PC-3 (cell line): Measurements from ENCODE around the gene STMND1. TPM values are rescaled to one million over a fixed set of nuclear protein-coding genes. Genes with fewer than 3 reads are reported as not detected.

Source experiments
- ATAC-seq: fragments of 200-7000 bp; cut with Tn5 transposase; 2 replicates; pipeline ENCODE4 v1.9.1; 2020; ENCODE audit warnings: mild to moderate bottlenecking, moderate library complexity
- BruUV-seq: library from RNA; stranded (reverse); fragments of 400-500 nt; replicated peaks from 2 replicates; lab custom pipeline; 2021; lab: Mats Ljungman, UMichigan
- CTCF ChIA-PET: fragments of 300-600 bp; sonication (Branson Sonifier 250); formaldehyde crosslinking; loops from one replicate; lab custom pipeline; 2022; ENCODE audit warnings: antibody characterized with exemption; lab: Charles Lee
- POLR2A ChIA-PET: fragments of 300-600 bp; sonication (Branson Sonifier 250); formaldehyde crosslinking; loops from one replicate; lab custom pipeline; 2022; ENCODE audit warnings: antibody characterized with exemption; ENCODE audit not compliant: unreplicated experiment; lab: Charles Lee
- DNase-seq: peaks from one replicate; pipeline ENCODE4 v3.0.0-alpha.2; 2015
- H2AFZ ChIP-seq: fragments of 300-600 bp; sonication (generic); 2 replicates; pipeline ENCODE4 v1.6.0; 2016; ENCODE audit warnings: antibody characterized with exemption, low read length
- H3F3A ChIP-seq: fragments of 300-600 bp; sonication (generic); one replicate; pipeline ENCODE4 v1.6.0; 2017; ENCODE audit warnings: antibody characterized with exemption, low read length, control low read depth, mild to moderate bottlenecking; ENCODE audit not compliant: unreplicated experiment
- H3K27ac ChIP-seq: fragments of 300-600 bp; sonication (generic); 2 replicates; pipeline ENCODE4 v1.5.1; 2016; ENCODE audit warnings: mild to moderate bottlenecking, low read length
- H3K27me3 ChIP-seq: fragments of 300-600 bp; sonication (generic); 2 replicates; pipeline ENCODE4 v1.6.1; 2016; ENCODE audit warnings: low read length, mixed read lengths
- H3K36me3 ChIP-seq: fragments of 300-600 bp; sonication (generic); 2 replicates; pipeline ENCODE4 v1.6.1; 2016; ENCODE audit warnings: low read depth, mixed run types, low read length, mixed read lengths
- H3K4me1 ChIP-seq: fragments of 300-600 bp; sonication (generic); 2 replicates; pipeline ENCODE4 v1.5.1; 2016; ENCODE audit warnings: low read length; ENCODE audit not compliant: insufficient read depth
- H3K4me2 ChIP-seq: fragments of 300-600 bp; sonication (generic); 2 replicates; pipeline ENCODE4 v1.6.0; 2016; ENCODE audit warnings: low read length
- H3K4me3 ChIP-seq: fragments of 300-600 bp; sonication (generic); 2 replicates; pipeline ENCODE4 v1.5.1; 2016; ENCODE audit warnings: mild to moderate bottlenecking, low read length, mixed read lengths
- H3K79me2 ChIP-seq: fragments of 300-600 bp; sonication (generic); 2 replicates; pipeline ENCODE4 v1.6.1; 2017; ENCODE audit warnings: low read length, mixed read lengths
- H3K9ac ChIP-seq: fragments of 300-600 bp; sonication (generic); 2 replicates; pipeline ENCODE4 v1.6.0; 2016; ENCODE audit warnings: mild to moderate bottlenecking, low read length
- H3K9me2 ChIP-seq: fragments of 300-600 bp; sonication (generic); replicated peaks from 2 replicates; pipeline ENCODE4 v1.6.1; 2016; ENCODE audit warnings: mixed run types, low read length, mixed read lengths
- H3K9me3 ChIP-seq: fragments of 300-600 bp; sonication (generic); 2 replicates; pipeline ENCODE4 v1.6.1; 2016; ENCODE audit warnings: low read length, mixed read lengths
- H4K20me1 ChIP-seq: fragments of 300-600 bp; sonication (generic); 2 replicates; pipeline ENCODE4 v1.6.1; 2016; ENCODE audit warnings: low read length, mixed read lengths
- CTCF ChIP-seq: fragments of 300-600 bp; sonication (generic); conservative IDR thresholded peaks from 2 replicates; pipeline ENCODE4 v1.5.1; 2017; ENCODE audit warnings: antibody characterized with exemption, low read depth, mild to moderate bottlenecking, low read length
- EZH2 ChIP-seq: fragments of 300-600 bp; sonication (generic); IDR thresholded peaks from one replicate; pipeline ENCODE4 v1.6.1; 2017; ENCODE audit warnings: antibody characterized with exemption, mild to moderate bottlenecking, low read length; ENCODE audit not compliant: unreplicated experiment
- EZH2phosphoT487 ChIP-seq: fragments of 300-600 bp; sonication (generic); IDR thresholded peaks from 2 replicates; pipeline ENCODE4 v1.6.1; 2018; ENCODE audit warnings: mild to moderate bottlenecking, antibody characterized with exemption, low read length, borderline replicate concordance
- intact Hi-C: fragments of 100-400 bp; cut with micrococcal nuclease; formaldehyde crosslinking; loops from 2 replicates; pipeline ENCODE4 v1.9.0; 2023
- total RNA-seq: library from RNA; depleted of rRNA; stranded (reverse); fragments of >200 nt; gene quantifications from 2 replicates; pipeline ENCODE4 v1.2.3, GENCODE V29; 2014

Gene STMND1
- total RNA-seq, 1 experiment from 2014 or later = not detected

GRCh38 chr6:17149571-17149970, 47.7 kb downstream of the STMND1 start:
- POLR2A ChIA-PET = no interaction called here
- H3K79me2 ChIP-seq = no peaks in the 10 kb centered on the region

GRCh38 chr6:17150096-17150495, 48.2 kb downstream of the STMND1 start:
- no peak for ATAC-seq
- no TSS peak for BruUV-seq

More at GRCh38 chr6:17149571-17149970, 47.7 kb downstream of the STMND1 start:
- Histone ChIP-seq H3K27me3 (no peaks in the 10 kb centered on the region), H3K9me3 (peaks cover 8% of the 10 kb centered on the region; the same call in 1 of the 2 replicates), H3K4me3 (no peak overlapping the region), H2AFZ (no peak overlapping the region), H3K27ac (no peak overlapping the region), H3K9me2 (no peaks in the 10 kb centered on the region), H3F3A (no peaks in the 10 kb centered on the region), H4K20me1 (no peaks in the 10 kb centered on the region), H3K4me2 (no peak overlapping the region), H3K4me1 (no peaks in the 10 kb centered on the region), H3K36me3 (no peaks in the 10 kb centered on the region), H3K9ac (no peak overlapping the region)
- CTCF ChIA-PET = no interaction called here
- intact Hi-C loops = no loop called here
- DNase-seq (no peak), ATAC-seq (no peak)
- no TSS peak for BruUV-seq
- no peak for TF ChIP-seq EZH2phosphoT487
- TF ChIP-seq CTCF = no peak
- TF ChIP-seq EZH2 = no peak

More at GRCh38 chr6:17150096-17150495, 48.2 kb downstream of the STMND1 start:
- no peak overlapping the region for H3K9ac ChIP-seq
- intact Hi-C loops = loop anchor here (10.0 kb wide), 1 partner anchor 355 kb away; no protein-coding TSS in a partner anchor
- no peak overlapping the region for H3K4me2 ChIP-seq
- POLR2A ChIA-PET = no interaction called here
- no peaks in the 10 kb centered on the region for H4K20me1 ChIP-seq
- no peaks in the 10 kb centered on the region for H3K9me2 ChIP-seq
- H2AFZ ChIP-seq = no peak overlapping the region
- H3K4me3 ChIP-seq = no peak overlapping the region
- H3K4me1 ChIP-seq = no peaks in the 10 kb centered on the region
- H3K9me3 ChIP-seq = peaks cover 8% of the 10 kb centered on the region; the same call in 1 of the 2 replicates
- no peaks in the 10 kb centered on the region for H3K79me2 ChIP-seq
- H3K36me3 ChIP-seq = no peaks in the 10 kb centered on the region
- DNase-seq = no peak
- no peak for TF ChIP-seq EZH2
- no peak for TF ChIP-seq EZH2phosphoT487
- no peak for TF ChIP-seq CTCF
- no peaks in the 10 kb centered on the region for H3F3A ChIP-seq
- CTCF ChIA-PET = no interaction called here
- no peak overlapping the region for H3K27ac ChIP-seq
- H3K27me3 ChIP-seq = no peaks in the 10 kb centered on the region
